HepG2 (cell line): Measurements from ENCODE around the gene MC1R. TPM values are rescaled to one million over a fixed set of nuclear protein-coding genes. Genes with fewer than 3 reads are reported as not detected.
A peak's percentile ranks its signal among the peaks of the same experiment; 100 is the strongest.

Source experiments
- CAMTA2 ChIP-seq: sonication (generic); formaldehyde crosslinking; IDR thresholded peaks from 2 replicates; pipeline ENCODE4 v1.4.0; 2020; ENCODE audit warnings: mild to moderate bottlenecking, missing genetic modification reagents, borderline replicate concordance
- NFIB ChIP-seq: sonication (generic); formaldehyde crosslinking; IDR thresholded peaks from 2 replicates; pipeline ENCODE4 v1.9.0; 2021; ENCODE audit warnings: missing genetic modification reagents, mild to moderate bottlenecking, borderline replicate concordance
- NFIC ChIP-seq: IDR thresholded peaks from 2 replicates; pipeline ENCODE4 v1.6.1; 2012; ENCODE audit warnings: mild to moderate bottlenecking, low read length, inconsistent platforms
- NR2F2 ChIP-seq: IDR thresholded peaks from 2 replicates; pipeline ENCODE4 v1.6.1; 2012; ENCODE audit warnings: low read depth, inconsistent platforms, borderline replicate concordance
- RELA ChIP-seq: sonication (generic); formaldehyde crosslinking; IDR thresholded peaks from 2 replicates; pipeline ENCODE4 v1.4.0; 2020; ENCODE audit warnings: missing genetic modification reagents
- YY1 ChIP-seq: IDR thresholded peaks from 2 replicates; pipeline ENCODE4 v1.6.1; 2011; ENCODE audit warnings: low read length, low read depth, moderate library complexity, mild to moderate bottlenecking; ENCODE audit not compliant: insufficient read depth, insufficient replicate concordance
- ZNF501 ChIP-seq: sonication (generic); formaldehyde crosslinking; IDR thresholded peaks from 2 replicates; pipeline ENCODE4 v1.5.1; 2020; ENCODE audit warnings: mild to moderate bottlenecking, moderate library complexity, missing genetic modification reagents
- ZNF776 ChIP-seq: sonication (generic); formaldehyde crosslinking; IDR thresholded peaks from 2 replicates; pipeline ENCODE4 v1.4.0; 2020; ENCODE audit warnings: mild to moderate bottlenecking, missing genetic modification reagents
- polyA plus RNA-seq, 8 experiments: library from polyadenylated mRNA; depleted of rRNA in 3 of 8; stranded (reverse) in 7 of 8; unstranded in 1 of 8; fragments of >200 nt; fragmentation: Illumina TruSeq in 4 of 8; extraction: Trizol in 4 of 8; gene quantifications; 2 replicates each; pipeline versions ENCODE4 v1.2.1 to v1.2.3, GENCODE V29; 2011 to 2016; ENCODE audit warnings: low read depth in 4 of 8, missing spikeins in 1 of 8, mixed read lengths in 1 of 8; ENCODE audit not compliant: insufficient read depth in 1 of 8
- total RNA-seq, 5 experiments: library from RNA; depleted of rRNA; stranded (reverse); fragments of >200 nt; fragmentation: Illumina TruSeq; extraction: Trizol; gene quantifications; 2 replicates each; pipeline ENCODE4 v1.2.3, GENCODE V29; 2016; ENCODE audit warnings: low read depth in 1 of 5
- TF ChIP-seq, protein P1 (sequence below), 2 experiments: fragments of 450-650 bp in 1 of 2; sonication (generic) in 1 of 2; formaldehyde crosslinking in 1 of 2; IDR thresholded peaks; 2 replicates each; pipeline versions ENCODE4 v1.6.1 to v1.8.0; 2016 to 2022; ENCODE audit warnings: antibody characterized with exemption in 1 of 2, mild to moderate bottlenecking in 1 of 2, missing genetic modification reagents in 1 of 2
- TF ChIP-seq, protein P2 (sequence below): sonication (generic); formaldehyde crosslinking; IDR thresholded peaks from 2 replicates; pipeline ENCODE4 v1.4.0; 2020; ENCODE audit warnings: missing genetic modification reagents, low read depth, mild to moderate bottlenecking, borderline replicate concordance
- TF ChIP-seq, protein P3 (sequence below): sonication (generic); formaldehyde crosslinking; IDR thresholded peaks from 2 replicates; pipeline ENCODE4 v1.4.0; 2020; ENCODE audit warnings: missing genetic modification reagents, borderline replicate concordance
- TF ChIP-seq, protein P4 (sequence below): sonication (generic); formaldehyde crosslinking; IDR thresholded peaks from 2 replicates; pipeline ENCODE4 v1.5.0; 2020; ENCODE audit warnings: mild to moderate bottlenecking, low read depth, missing genetic modification reagents, borderline replicate concordance

The MC1R gene
- total and polyA plus RNA-seq, 2 of the 13 experiments (the other 11 are each of a cell fraction or from before 2014, with no cell fraction given), result 9.1 to 14.8 TPM

DNA sequence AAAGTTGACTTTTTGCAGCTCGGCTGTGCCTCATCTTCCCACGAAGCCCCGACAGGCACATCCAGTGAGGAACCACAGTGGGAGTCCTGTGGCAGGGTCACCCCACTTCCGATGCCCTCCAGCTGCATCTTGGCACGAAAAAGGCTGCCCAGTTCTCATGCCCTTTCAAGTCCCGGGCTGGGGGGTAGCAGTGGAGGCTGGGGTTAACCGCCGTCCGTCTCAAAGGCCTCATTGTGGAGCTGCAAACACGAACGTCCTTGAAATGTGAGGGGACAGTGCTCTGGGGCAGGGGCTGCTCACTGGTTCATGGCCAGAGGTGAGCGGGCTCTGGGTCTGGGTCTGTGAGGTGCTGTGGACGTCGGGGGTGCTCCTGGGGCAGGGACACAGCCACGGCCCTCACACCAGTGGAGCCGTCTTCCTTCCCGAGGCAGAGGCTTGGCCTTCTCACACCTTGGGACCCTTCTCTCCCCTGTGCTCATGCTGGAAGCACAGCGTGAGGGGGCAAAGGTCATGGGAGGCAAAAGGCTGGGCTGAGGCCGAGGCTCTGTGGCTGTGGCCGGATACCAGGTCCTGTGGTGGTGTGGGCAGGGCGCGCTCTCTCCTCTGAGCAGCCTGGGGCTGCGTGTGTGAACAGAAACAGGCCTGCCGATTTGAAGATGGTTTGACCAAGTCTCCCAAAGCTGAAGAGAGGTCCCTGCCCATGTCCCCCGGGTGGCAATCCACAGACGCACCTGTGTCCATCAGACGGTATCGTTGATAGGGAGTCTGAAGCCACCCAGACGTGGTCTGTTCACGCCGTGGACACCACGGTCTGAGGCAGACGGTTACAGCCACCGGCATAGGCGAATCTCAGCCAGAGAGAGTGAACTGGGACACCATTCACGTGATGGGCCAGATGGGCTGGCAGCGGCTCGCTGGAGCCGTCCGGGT, 3.1 kb upstream of the MC1R start (continued):
- TF ChIP-seq CAMTA2 (CRISPR knock-in tag) (no peak), NR2F2 (no peak), ZNF776 (CRISPR knock-in tag) (peak; percentile 93), NFIB (CRISPR knock-in tag) (no peak), NFIC (no peak), RELA (CRISPR knock-in tag) (no peak), YY1 (no peak), ZNF501 (CRISPR knock-in tag) (no peak; the same call in 1 of the 2 replicates)
- TF ChIP-seq, protein P1, sequence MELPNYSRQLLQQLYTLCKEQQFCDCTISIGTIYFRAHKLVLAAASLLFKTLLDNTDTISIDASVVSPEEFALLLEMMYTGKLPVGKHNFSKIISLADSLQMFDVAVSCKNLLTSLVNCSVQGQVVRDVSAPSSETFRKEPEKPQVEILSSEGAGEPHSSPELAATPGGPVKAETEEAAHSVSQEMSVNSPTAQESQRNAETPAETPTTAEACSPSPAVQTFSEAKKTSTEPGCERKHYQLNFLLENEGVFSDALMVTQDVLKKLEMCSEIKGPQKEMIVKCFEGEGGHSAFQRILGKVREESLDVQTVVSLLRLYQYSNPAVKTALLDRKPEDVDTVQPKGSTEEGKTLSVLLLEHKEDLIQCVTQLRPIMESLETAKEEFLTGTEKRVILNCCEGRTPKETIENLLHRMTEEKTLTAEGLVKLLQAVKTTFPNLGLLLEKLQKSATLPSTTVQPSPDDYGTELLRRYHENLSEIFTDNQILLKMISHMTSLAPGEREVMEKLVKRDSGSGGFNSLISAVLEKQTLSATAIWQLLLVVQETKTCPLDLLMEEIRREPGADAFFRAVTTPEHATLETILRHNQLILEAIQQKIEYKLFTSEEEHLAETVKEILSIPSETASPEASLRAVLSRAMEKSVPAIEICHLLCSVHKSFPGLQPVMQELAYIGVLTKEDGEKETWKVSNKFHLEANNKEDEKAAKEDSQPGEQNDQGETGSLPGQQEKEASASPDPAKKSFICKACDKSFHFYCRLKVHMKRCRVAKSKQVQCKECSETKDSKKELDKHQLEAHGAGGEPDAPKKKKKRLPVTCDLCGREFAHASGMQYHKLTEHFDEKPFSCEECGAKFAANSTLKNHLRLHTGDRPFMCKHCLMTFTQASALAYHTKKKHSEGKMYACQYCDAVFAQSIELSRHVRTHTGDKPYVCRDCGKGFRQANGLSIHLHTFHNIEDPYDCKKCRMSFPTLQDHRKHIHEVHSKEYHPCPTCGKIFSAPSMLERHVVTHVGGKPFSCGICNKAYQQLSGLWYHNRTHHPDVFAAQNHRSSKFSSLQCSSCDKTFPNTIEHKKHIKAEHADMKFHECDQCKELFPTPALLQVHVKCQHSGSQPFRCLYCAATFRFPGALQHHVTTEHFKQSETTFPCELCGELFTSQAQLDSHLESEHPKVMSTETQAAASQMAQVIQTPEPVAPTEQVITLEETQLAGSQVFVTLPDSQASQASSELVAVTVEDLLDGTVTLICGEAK (IDR thresholded peaks at IDR 0.05), result no peak
- TF ChIP-seq, protein P1 (CRISPR knock-in tag; IDR thresholded peaks at IDR 0.05), result peak; percentile 69
- TF ChIP-seq, protein P2, sequence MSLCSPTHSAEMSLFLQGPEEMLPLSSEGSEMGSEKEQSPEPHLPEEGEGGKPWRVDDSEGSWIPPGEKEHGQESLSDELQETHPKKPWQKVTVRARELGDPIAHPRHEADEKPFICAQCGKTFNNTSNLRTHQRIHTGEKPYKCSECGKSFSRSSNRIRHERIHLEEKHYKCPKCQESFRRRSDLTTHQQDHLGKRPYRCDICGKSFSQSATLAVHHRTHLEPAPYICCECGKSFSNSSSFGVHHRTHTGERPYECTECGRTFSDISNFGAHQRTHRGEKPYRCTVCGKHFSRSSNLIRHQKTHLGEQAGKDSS (CRISPR knock-in tag), result no peak; the same call in 1 of the 2 replicates
- TF ChIP-seq, protein P3, sequence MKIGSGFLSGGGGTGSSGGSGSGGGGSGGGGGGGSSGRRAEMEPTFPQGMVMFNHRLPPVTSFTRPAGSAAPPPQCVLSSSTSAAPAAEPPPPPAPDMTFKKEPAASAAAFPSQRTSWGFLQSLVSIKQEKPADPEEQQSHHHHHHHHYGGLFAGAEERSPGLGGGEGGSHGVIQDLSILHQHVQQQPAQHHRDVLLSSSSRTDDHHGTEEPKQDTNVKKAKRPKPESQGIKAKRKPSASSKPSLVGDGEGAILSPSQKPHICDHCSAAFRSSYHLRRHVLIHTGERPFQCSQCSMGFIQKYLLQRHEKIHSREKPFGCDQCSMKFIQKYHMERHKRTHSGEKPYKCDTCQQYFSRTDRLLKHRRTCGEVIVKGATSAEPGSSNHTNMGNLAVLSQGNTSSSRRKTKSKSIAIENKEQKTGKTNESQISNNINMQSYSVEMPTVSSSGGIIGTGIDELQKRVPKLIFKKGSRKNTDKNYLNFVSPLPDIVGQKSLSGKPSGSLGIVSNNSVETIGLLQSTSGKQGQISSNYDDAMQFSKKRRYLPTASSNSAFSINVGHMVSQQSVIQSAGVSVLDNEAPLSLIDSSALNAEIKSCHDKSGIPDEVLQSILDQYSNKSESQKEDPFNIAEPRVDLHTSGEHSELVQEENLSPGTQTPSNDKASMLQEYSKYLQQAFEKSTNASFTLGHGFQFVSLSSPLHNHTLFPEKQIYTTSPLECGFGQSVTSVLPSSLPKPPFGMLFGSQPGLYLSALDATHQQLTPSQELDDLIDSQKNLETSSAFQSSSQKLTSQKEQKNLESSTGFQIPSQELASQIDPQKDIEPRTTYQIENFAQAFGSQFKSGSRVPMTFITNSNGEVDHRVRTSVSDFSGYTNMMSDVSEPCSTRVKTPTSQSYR (CRISPR knock-in tag), result no peak
- TF ChIP-seq, protein P4, sequence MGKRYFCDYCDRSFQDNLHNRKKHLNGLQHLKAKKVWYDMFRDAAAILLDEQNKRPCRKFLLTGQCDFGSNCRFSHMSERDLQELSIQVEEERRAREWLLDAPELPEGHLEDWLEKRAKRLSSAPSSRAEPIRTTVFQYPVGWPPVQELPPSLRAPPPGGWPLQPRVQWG (CRISPR knock-in tag), result no peak
